Psoas muscle (tissue), 8 donors: ENCODE measurements around the gene GDF9. TPM values are rescaled to one million over a fixed set of nuclear protein-coding genes. Genes with fewer than 3 reads are reported as not detected.
"Not testable (repeated sequence)": the region's sequence is repeated elsewhere in the genome, so short reads cannot be mapped to it uniquely, and the experiment has no call there.

Experiments
- ATAC-seq, 4 donors: fragments of 200-7000 bp; cut with Tn5 transposase; one replicate each; pipeline ENCODE4 v1.9.1; 2020; ENCODE audit warnings: moderate library complexity in 3 of 4, mild to moderate bottlenecking in 2 of 4
- DNase-seq, 2 donors: peaks; one replicate each; pipeline ENCODE4 v3.0.0-alpha.2; 2020
- H3K27ac ChIP-seq: fragments of 200-600 bp; one replicate; pipeline ENCODE4 v1.8.0; 2022
- H3K27me3 ChIP-seq, 3 donors: fragments of 200-600 bp in 1 of 3; one replicate each; pipeline versions ENCODE4 v1.6.1 to v1.8.0; 2013 to 2022; ENCODE audit warnings: low read length in 2 of 3, mild to moderate bottlenecking in 2 of 3, moderate library complexity in 1 of 3; ENCODE audit not compliant: insufficient read depth in 3 of 3
- H3K36me3 ChIP-seq, 2 donors: fragments of 200-600 bp in 1 of 2; one replicate each; pipeline versions ENCODE4 v1.6.1 to v1.8.0; 2013 to 2022; ENCODE audit warnings: low read depth in 1 of 2, mild to moderate bottlenecking in 1 of 2, moderate library complexity in 1 of 2; ENCODE audit not compliant: insufficient read depth in 1 of 2
- H3K4me1 ChIP-seq: fragments of 200-600 bp; one replicate; pipeline ENCODE4 v1.8.0; 2022
- H3K4me3 ChIP-seq: fragments of 200-600 bp; one replicate; pipeline ENCODE4 v1.8.0; 2022; ENCODE audit warnings: mild to moderate bottlenecking
- H3K9me3 ChIP-seq: fragments of 200-600 bp; one replicate; pipeline ENCODE4 v1.8.0; 2022
- CTCF ChIP-seq: fragments of 200-600 bp; IDR thresholded peaks from one replicate; pipeline ENCODE4 v1.8.0; 2022; ENCODE audit warnings: antibody characterized with exemption
- WGBS, 3 donors: extraction: QIAGEN DNeasy Blood & Tissue Kit; methylation state at CpG; one replicate each; pipeline versions ENCODE4 v1.1.6 to v1.1.7; 2013; 5-methylcytosine and 5-hydroxymethylcytosine counted together
- intact Hi-C, 2 donors: fragments of 100-400 bp; cut with DNase I; formaldehyde crosslinking; loops; one replicate each; pipeline versions ENCODE4 v1.11.0 to v1.14.2; 2022
- polyA plus RNA-seq, 3 donors: library from polyadenylated mRNA; stranded (reverse); fragments of 200-250 nt; gene quantifications; one replicate each; pipeline ENCODE4 v1.2.3, GENCODE V29; 2013
- total RNA-seq, 4 donors: library from RNA; stranded (reverse); fragmentation: NEBNext Ultra II Directional in 2 of 4; extraction: Animal tissue kit (Norgen Biotek cat#: 25700) in 2 of 4; gene quantifications; one replicate each; pipeline versions ENCODE4 v1.2.1 to v1.2.4, GENCODE V29; 2021 to 2023
- donor health status: healthy with polysubstance abuse.
- donor health status: DM: no; HTN: no; CAD: no; lungs with moderate emphysema.
- donor health status: Bipolar disorder and iron deficiency.
- donor health status: healthy.
- donor health status: DM: yes; HTN: yes; CAD: no.
- donor health status: DM: no; HTN: no; CAD: no.
- donor health status: DM: no; HTN: no; CAD: no.
- donor health status: DM: yes; HTN: yes; CAD: no.

The GDF9 gene
- total and polyA plus RNA-seq, 7 donors, result 0.07 to 1.2 (median 0.65) TPM

DNA sequence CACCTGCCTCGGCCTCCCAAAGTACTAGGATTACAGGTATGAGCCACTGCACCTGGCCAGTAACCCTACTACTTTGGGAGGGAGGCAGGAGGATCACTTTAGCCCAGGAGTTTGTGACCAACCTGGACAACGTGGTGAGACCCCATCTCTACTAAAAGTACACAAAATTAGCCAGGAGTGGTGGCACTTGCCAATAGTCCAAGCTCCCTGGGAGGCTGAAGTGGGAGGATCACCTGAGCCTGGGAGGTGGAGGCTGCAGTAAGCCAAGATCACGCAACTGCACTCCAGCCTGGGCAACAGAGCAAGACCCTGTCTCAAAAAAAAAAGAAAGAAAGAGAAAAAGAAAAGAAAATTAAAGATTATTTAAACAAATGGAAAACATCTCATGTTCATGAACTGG, 10.3 kb downstream of the GDF9 start:
- ATAC-seq, result no peak
- no peak overlapping the region for H3K4me3 ChIP-seq
- no peak for DNase-seq
- H3K4me1 ChIP-seq, result no peaks in the 10 kb centered on the region
- H3K27ac ChIP-seq, result no peak overlapping the region
- intact Hi-C loops, result no loop called here
- H3K27me3 ChIP-seq, result no peaks in the 10 kb centered on the region
- 80 to 86% (median 86%) methylated on average over 3 of the region's 3 CpGs for WGBS, 3 donors
- no peak for TF ChIP-seq CTCF
- H3K36me3 ChIP-seq, result no peaks in the 10 kb centered on the region
- no peaks in the 10 kb centered on the region for H3K9me3 ChIP-seq

GRCh38 chr5:132854992-132855391, 11.3 kb downstream of the GDF9 start:
- H3K27ac ChIP-seq, ATAC-seq, H3K27me3 ChIP-seq, H3K4me1 ChIP-seq, H3K36me3 ChIP-seq, H3K9me3 ChIP-seq, DNase-seq, intact Hi-C loops, H3K4me3 ChIP-seq: not testable (repeated sequence)
- WGBS, 3 donors, result 93 to 96% (median 95%) methylated on average over 5 of the region's 5 CpGs

DNA sequence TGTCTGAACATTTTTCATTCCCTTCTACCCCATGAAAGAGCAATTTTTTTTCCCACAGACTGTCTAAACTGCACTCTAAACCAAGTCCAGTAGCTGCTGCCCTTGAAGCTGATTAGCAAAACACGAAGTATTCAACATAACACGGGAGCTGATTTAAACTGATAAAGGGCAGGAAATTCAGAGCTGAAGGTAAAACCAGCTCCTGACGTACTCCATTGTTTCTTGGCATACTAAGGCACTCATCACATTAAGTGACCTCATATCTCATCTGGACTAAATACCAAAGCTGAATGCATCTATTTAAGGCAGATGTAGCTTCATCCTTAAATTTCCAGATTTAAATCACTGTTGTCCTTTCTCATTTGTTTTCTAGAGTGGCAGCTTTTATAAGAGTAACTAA, 12.0 kb downstream of the GDF9 start:
- TF ChIP-seq CTCF, result no peak
- intact Hi-C loops, result no loop called here
- no peaks in the 10 kb centered on the region for H3K36me3 ChIP-seq
- DNase-seq (no peak), ATAC-seq (no peak)
- H3K4me1 ChIP-seq, result no peaks in the 10 kb centered on the region
- no peaks in the 10 kb centered on the region for H3K9me3 ChIP-seq
- no peak overlapping the region for H3K27ac ChIP-seq
- no peaks in the 10 kb centered on the region for H3K27me3 ChIP-seq
- no peak overlapping the region for H3K4me3 ChIP-seq
- WGBS, 3 donors, result 38 to 49% (median 42%) methylated on average over 3 of the region's 3 CpGs

DNA sequence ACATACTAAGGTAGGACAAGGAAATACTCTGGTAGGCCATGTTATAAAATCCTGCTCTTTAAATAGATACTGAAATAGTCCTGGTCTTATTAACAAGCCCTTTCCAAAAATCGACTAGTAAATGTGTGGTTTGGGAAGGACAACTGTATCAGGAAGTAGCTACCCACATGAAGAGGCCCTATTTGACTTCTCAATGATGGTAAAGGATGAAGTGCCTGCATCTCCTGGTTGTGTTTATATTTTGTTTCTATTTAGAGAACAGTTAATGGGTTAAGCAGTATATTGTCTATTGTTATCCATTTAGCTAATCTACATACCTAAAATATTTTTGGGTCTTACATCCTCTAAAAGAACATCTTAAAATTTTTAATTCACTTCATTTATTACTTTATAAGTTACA, 12.5 kb downstream of the GDF9 start:
- ATAC-seq, result no peak
- WGBS, 3 donors, result 42 to 84% (median 64%) methylated on average over 1 of the region's 1 CpG
- Histone ChIP-seq H3K4me1 (no peaks in the 10 kb centered on the region), H3K9me3 (no peaks in the 10 kb centered on the region), H3K27ac (no peak overlapping the region), H3K27me3 (no peaks in the 10 kb centered on the region), H3K36me3 (no peaks in the 10 kb centered on the region), H3K4me3 (no peak overlapping the region)
- no peak for DNase-seq
- intact Hi-C loops, result no loop called here
- TF ChIP-seq CTCF, result no peak

GRCh38 chr5:132853323-132853722, 12.9 kb downstream of the GDF9 start:
- 91 to 95% (median 93%) methylated on average over 3 of the region's 3 CpGs for WGBS, 3 donors
- no peaks in the 10 kb centered on the region for H3K27me3 ChIP-seq
- ATAC-seq (no peak), DNase-seq (no peak)
- no peak overlapping the region for H3K4me3 ChIP-seq
- no peaks in the 10 kb centered on the region for H3K36me3 ChIP-seq
- H3K9me3 ChIP-seq, result no peaks in the 10 kb centered on the region
- no peaks in the 10 kb centered on the region for H3K4me1 ChIP-seq
- intact Hi-C loops, result no loop called here
- TF ChIP-seq CTCF, result no peak
- H3K27ac ChIP-seq, result no peak overlapping the region
